ENCODE measurements around the gene WBP2.
"Not testable (repeated sequence)": the region's sequence is repeated elsewhere in the genome, so short reads cannot be mapped to it uniquely, and the experiment has no call there.

The WBP2 gene

GRCh38 chr17:75811174-75811573 lies 44.0 kb downstream of the WBP2 start:
- peaks cover 58% of the 10 kb centered on the region for H3K36me3 ChIP-seq (ENCODE audit: insufficient read depth, insufficient read length, low read length)
- no peak overlapping the region for H3K4me3 ChIP-seq (ENCODE audit: insufficient read length, low read depth)
- peaks cover 22% of the 10 kb centered on the region for H3K4me1 ChIP-seq (ENCODE audit: insufficient read depth, insufficient read length)
- DNase-seq (ENCODE audit: low read depth, low spot score), result no peak
- H3K9me3 ChIP-seq (ENCODE audit: insufficient read depth, low read length), result no peaks in the 10 kb centered on the region
- TF ChIP-seq ZNF274 (IDR thresholded peaks at IDR 0.05; ENCODE audit: low read depth, low read length) (no peak), YY1 (IDR thresholded peaks at IDR 0.05; ENCODE audit: insufficient read depth, insufficient read length) (no peak)
- no peak overlapping the region for H3K9ac ChIP-seq (ENCODE audit: insufficient read length, low read depth)
- no peaks in the 10 kb centered on the region for H3K27me3 ChIP-seq (ENCODE audit: insufficient read depth, insufficient read length)

DNA sequence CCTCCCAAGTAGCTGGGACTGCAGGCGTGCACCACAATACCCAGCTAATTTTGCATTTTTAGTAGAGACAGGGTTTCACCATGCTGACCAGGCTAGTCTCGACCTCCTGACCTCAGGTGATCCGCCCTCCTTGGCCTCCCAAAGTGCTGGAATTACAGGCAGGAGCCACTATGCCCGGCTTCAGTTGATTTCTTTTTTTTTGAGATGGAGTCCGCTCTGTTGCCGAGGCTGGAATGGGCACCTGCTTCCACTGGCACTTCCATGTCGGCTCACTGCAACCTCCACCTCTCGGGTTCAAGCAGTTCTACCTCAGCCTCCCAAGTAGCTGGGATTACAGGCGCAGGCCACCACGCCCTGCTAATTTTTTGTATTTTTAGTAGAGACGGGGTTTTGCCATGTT lies 44.4 kb downstream of the WBP2 start:
- peaks cover 54% of the 10 kb centered on the region for H3K36me3 ChIP-seq (ENCODE audit: insufficient read depth, insufficient read length, low read length)
- H3K9ac ChIP-seq (ENCODE audit: insufficient read length, low read depth); DNase-seq (ENCODE audit: low read depth, low spot score); H3K9me3 ChIP-seq (ENCODE audit: insufficient read depth, low read length); H3K4me3 ChIP-seq (ENCODE audit: insufficient read length, low read depth); H3K27me3 ChIP-seq (ENCODE audit: insufficient read depth, insufficient read length): not testable (repeated sequence)
- H3K4me1 ChIP-seq (ENCODE audit: insufficient read depth, insufficient read length), result peaks cover 22% of the 10 kb centered on the region

DNA sequence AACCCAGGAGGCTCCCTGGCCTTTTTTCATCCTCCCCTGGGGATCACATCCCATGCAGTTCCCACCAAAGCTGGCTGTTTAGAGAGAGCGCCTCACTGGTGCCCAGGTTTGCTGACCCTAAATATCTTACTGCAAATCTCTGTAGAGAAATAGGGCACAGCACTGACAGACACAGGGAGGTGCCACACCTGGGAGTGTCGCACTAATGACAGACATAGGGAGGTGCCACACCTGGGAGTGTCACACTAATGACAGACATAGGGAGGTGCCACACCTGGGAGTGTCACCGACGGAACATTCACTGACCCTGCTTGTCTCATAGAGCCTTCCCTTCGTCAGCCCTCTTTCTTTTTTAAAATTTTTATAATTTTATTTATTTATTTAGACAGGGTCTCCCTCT lies 44.9 kb downstream of the WBP2 start:
- H3K9ac ChIP-seq (ENCODE audit: insufficient read length, low read depth), result no peak overlapping the region
- H3K36me3 ChIP-seq (ENCODE audit: insufficient read depth, insufficient read length, low read length), result peaks cover 50% of the 10 kb centered on the region
- no peaks in the 10 kb centered on the region for H3K9me3 ChIP-seq (ENCODE audit: insufficient read depth, low read length)
- no peak for TF ChIP-seq SUZ12 (IDR thresholded peaks at IDR 0.05; ENCODE audit: extremely low read depth, insufficient read depth, insufficient read length)
- TF ChIP-seq YY1 (IDR thresholded peaks at IDR 0.05; ENCODE audit: insufficient read depth, insufficient read length), result no peak
- TF ChIP-seq ZNF274 (IDR thresholded peaks at IDR 0.05; ENCODE audit: low read depth, low read length), result no peak
- no peak for DNase-seq (ENCODE audit: low read depth, low spot score)
- H3K4me1 ChIP-seq (ENCODE audit: insufficient read depth, insufficient read length), result peaks cover 21% of the 10 kb centered on the region
- H3K4me3 ChIP-seq (ENCODE audit: insufficient read length, low read depth), result no peak overlapping the region
- H3K27me3 ChIP-seq (ENCODE audit: insufficient read depth, insufficient read length), result no peaks in the 10 kb centered on the region

- TF ChIP-seq ZNF274 (IDR thresholded peaks at IDR 0.05; ENCODE audit: low read depth, low read length), result no peak
- TF ChIP-seq SUZ12 (IDR thresholded peaks at IDR 0.05; ENCODE audit: extremely low read depth, insufficient read depth, insufficient read length), result no peak
- TF ChIP-seq YY1 (IDR thresholded peaks at IDR 0.05; ENCODE audit: insufficient read depth, insufficient read length), result no peak
- H3K9me3 ChIP-seq (ENCODE audit: insufficient read depth, low read length), result no peaks in the 10 kb centered on the region
- H3K4me1 ChIP-seq (ENCODE audit: insufficient read depth, insufficient read length), result peaks cover 17% of the 10 kb centered on the region
- peaks cover 45% of the 10 kb centered on the region for H3K36me3 ChIP-seq (ENCODE audit: insufficient read depth, insufficient read length, low read length)
- no peak overlapping the region for H3K9ac ChIP-seq (ENCODE audit: insufficient read length, low read depth)
- no peaks in the 10 kb centered on the region for H3K27me3 ChIP-seq (ENCODE audit: insufficient read depth, insufficient read length)
- H3K4me3 ChIP-seq (ENCODE audit: insufficient read length, low read depth), result no peak overlapping the region
- DNase-seq (ENCODE audit: low read depth, low spot score), result no peak
Observed at GRCh38 chr17:75809631-75810111, 45.5 kb downstream of the WBP2 start.

GRCh38 chr17:75808905-75809621 lies 46.1 kb downstream of the WBP2 start:
- TF ChIP-seq ZNF274 (IDR thresholded peaks at IDR 0.05; ENCODE audit: low read depth, low read length) (no peak), YY1 (IDR thresholded peaks at IDR 0.05; ENCODE audit: insufficient read depth, insufficient read length) (no peak), SUZ12 (IDR thresholded peaks at IDR 0.05; ENCODE audit: extremely low read depth, insufficient read depth, insufficient read length) (no peak)
- H3K4me1 ChIP-seq (ENCODE audit: insufficient read depth, insufficient read length), result peaks cover 16% of the 10 kb centered on the region
- no peak overlapping the region for H3K9ac ChIP-seq (ENCODE audit: insufficient read length, low read depth)
- H3K27me3 ChIP-seq (ENCODE audit: insufficient read depth, insufficient read length), result no peaks in the 10 kb centered on the region
- no peaks in the 10 kb centered on the region for H3K9me3 ChIP-seq (ENCODE audit: insufficient read depth, low read length)
- H3K4me3 ChIP-seq (ENCODE audit: insufficient read length, low read depth), result no peak overlapping the region
- H3K36me3 ChIP-seq (ENCODE audit: insufficient read depth, insufficient read length, low read length), result peaks cover 42% of the 10 kb centered on the region
- DNase-seq (ENCODE audit: low read depth, low spot score), result no peak

DNA sequence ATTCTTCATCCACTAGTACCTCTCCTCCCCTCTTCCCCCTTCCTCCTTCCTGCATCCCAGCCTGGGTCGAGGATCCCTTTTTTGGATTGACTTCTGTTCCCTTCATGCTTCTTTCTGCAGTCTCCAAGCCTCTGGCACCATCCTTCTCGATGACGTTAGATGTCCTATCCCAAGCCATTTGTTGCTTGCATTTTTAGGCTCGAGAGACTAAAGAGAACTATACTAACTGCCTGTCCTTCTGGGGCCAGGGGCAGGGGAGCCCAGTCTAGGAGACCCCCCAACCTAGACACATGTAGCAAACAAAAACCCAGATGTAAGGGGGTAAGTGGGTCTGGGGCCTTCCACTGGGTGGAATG lies 46.6 kb downstream of the WBP2 start:
- DNase-seq (ENCODE audit: low read depth, low spot score), result no peak
- H3K9ac ChIP-seq (ENCODE audit: insufficient read length, low read depth), result no peak overlapping the region
- no peaks in the 10 kb centered on the region for H3K27me3 ChIP-seq (ENCODE audit: insufficient read depth, insufficient read length)
- H3K9me3 ChIP-seq (ENCODE audit: insufficient read depth, low read length), result no peaks in the 10 kb centered on the region
- peaks cover 16% of the 10 kb centered on the region for H3K4me1 ChIP-seq (ENCODE audit: insufficient read depth, insufficient read length)
- H3K4me3 ChIP-seq (ENCODE audit: insufficient read length, low read depth), result no peak overlapping the region
- TF ChIP-seq ZNF274 (IDR thresholded peaks at IDR 0.05; ENCODE audit: low read depth, low read length), result no peak
- TF ChIP-seq SUZ12 (IDR thresholded peaks at IDR 0.05; ENCODE audit: extremely low read depth, insufficient read depth, insufficient read length), result no peak
- TF ChIP-seq YY1 (IDR thresholded peaks at IDR 0.05; ENCODE audit: insufficient read depth, insufficient read length), result no peak
- H3K36me3 ChIP-seq (ENCODE audit: insufficient read depth, insufficient read length, low read length), result peaks cover 41% of the 10 kb centered on the region

DNA sequence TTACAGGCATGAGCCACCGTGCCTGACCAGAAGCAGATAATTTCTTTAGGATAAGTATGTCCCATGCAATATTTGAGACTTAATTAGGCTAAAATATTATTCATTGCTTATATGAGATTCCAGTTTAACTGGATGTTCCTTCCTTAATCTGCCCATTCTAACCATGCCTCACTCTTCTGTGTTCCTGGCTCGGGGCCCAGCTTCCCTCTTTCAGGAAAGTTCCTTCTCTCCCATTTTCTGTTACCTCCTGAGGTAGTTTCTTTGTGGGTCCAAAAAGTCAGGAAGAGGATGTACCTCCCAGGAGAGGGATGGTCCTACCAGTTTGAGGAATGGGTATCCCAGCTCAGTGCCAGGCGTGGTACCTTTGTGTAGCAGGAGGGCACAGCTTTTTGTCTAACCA lies 47.3 kb downstream of the WBP2 start:
- Histone ChIP-seq H3K36me3 (ENCODE audit: insufficient read depth, insufficient read length, low read length) (peaks cover 39% of the 10 kb centered on the region), H3K9me3 (ENCODE audit: insufficient read depth, low read length) (no peaks in the 10 kb centered on the region), H3K9ac (ENCODE audit: insufficient read length, low read depth) (peak overlapping the region; percentile 42), H3K4me1 (ENCODE audit: insufficient read depth, insufficient read length) (peaks cover 16% of the 10 kb centered on the region), H3K4me3 (ENCODE audit: insufficient read length, low read depth) (no peak overlapping the region), H3K27me3 (ENCODE audit: insufficient read depth, insufficient read length) (no peaks in the 10 kb centered on the region)
- DNase-seq (ENCODE audit: low read depth, low spot score), result no peak
- no peak for TF ChIP-seq SUZ12 (IDR thresholded peaks at IDR 0.05; ENCODE audit: extremely low read depth, insufficient read depth, insufficient read length)
- no peak for TF ChIP-seq ZNF274 (IDR thresholded peaks at IDR 0.05; ENCODE audit: low read depth, low read length)
- no peak for TF ChIP-seq YY1 (IDR thresholded peaks at IDR 0.05; ENCODE audit: insufficient read depth, insufficient read length)

Measured in NT2/D1 (cell line).